GM21717 (cell line): Measurements from ENCODE around the gene NSD1.
A peak's percentile ranks its signal among the peaks of the same experiment; 100 is the strongest.

Source experiments
- ATAC-seq: cut with Tn5 transposase; IDR thresholded peaks from one replicate; pipeline ENCODE4 v1.9.1; 2021; ENCODE audit warnings: mild to moderate bottlenecking, moderate library complexity; ENCODE audit not compliant: unreplicated experiment

Gene NSD1

DNA sequence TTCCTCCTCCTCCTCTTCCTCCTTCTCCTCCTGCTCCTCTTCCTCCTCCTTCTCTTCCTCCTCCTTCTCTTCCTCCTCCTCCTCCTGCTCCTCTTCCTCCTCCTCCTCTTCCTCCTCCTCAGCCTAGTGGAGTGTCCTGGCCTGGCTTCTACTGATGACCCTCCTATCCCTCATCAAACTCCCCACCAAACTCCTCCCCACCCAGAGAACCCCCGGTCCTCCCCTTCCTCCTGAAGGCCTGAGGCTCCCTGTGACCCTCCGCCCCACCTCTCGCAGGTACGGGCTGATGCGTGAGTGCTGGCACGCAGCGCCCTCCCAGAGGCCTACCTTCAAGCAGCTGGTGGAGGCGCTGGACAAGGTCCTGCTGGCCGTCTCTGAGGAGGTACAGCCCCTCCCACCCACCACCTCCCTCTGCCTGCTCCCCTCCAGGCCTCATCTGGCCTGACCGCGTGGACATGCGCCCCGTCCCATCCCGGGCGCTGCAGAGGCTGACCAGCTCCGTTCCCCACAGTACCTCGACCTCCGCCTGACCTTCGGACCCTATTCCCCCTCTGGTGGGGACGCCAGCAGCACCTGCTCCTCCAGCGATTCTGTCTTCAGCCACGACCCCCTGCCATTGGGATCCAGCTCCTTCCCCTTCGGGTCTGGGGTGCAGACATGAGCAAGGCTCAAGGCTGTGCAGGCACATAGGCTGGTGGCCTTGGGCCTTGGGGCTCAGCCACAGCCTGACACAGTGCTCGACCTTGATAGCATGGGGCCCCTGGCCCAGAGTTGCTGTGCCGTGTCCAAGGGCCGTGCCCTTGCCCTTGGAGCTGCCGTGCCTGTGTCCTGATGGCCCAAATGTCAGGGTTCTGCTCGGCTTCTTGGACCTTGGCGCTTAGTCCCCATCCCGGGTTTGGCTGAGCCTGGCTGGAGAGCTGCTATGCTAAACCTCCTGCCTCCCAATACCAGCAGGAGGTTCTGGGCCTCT lies 36.3 kb upstream of the NSD1 start:
- ATAC-seq: no peak

DNA sequence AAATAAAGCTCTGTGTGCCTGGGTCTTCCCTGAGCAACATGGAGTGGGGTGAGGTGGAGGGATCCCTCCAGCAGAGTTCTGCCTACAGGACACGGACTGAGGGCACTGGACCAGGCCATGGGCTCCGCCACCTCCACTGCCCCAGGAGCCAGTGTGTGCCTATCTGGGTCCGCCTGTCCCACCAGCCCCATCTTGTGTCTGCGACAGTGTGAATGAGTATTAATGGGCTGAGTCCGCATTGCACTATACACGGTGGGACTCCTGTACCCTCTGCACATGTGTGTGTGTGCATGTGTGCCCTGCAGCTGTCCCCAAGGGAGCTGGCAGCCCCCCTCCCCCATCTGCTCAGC lies 35.5 kb upstream of the NSD1 start:
- ATAC-seq: no peak

DNA sequence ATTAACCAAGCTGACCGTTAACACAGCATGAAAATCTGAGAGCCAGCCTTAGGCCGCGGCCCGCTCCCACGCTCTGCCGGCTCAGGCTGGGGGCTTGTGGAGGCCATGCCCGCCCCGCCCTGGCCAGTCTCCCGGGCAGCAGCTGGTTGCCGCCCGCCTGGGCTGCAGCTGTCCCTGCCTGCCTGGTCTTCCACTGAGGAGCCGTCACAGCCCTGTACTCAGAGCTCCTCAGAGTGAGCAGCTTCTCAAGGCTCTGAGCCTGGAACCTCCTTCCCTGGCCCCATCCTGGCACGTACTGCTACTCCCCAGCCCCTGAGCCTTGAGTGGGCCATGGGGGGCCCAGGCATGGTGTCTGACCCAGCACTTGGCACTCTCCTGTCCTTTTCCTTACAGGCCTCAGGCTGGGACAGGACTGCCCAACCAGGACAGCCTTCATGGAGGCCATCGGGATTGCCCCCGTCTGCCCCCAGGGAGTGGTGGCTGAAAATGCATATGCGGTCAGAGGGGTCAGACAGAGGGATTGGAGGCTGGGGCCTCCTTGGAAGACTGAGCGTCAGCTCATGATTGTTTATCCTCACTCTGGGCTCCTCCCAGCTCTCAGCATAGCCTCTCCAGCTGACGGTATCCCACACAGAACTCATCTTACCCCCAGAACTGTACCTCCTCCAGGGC lies 35.0 kb upstream of the NSD1 start:
- no peak for ATAC-seq

DNA sequence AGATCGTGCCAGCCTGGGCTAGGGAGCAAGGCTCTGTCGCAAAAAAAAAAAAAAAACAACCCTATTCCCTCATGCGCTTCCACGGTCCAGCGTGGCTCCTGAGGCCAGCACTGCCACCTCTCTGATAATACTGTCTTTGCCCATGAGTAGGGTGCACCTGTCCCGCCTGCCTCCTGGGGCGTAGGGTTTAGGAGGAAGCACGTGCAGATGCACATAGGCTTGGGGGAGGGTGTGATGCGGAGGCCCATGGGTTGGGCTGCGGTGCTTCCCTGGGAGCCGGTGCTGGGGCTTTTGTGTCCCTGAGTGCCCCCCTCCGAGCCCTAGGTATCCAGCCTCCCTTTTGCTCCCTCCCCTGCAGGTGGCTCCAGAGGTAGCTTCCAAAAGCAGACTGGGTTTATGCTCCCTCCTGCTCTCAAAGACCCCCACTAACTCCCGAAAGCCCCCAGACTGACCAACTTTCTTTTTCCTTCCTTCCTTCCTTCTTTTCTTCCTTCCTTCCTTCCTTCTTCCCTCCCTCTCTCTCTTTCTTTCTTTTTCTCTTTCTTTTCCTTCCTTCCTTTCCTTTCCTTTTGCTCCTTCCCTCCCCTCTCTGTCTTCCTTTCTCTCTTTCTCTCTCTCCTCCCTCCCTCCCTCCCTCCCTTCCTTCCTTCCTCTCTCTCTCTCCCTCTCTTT lies 34.0 kb upstream of the NSD1 start:
- ATAC-seq: no peak

DNA sequence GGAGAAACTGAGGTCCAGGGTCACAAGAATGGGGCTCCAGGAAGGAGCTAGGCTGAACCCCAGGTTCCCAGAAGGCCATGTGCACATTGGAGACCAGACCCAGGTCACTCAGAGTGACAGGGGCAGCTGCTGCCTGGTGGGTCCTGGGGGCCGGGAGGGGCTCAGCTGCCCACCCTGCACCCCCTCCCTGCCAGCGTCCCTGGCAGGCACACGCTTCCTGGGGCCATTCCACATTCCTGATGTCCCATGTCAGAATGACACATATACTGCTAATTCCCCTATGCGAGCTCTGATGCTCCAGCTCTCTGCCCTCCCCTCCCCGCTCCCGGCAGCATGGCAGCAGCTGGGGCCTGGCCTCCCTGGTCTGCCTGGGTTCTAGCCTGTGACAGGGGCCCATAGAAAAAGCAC lies 32.9 kb upstream of the NSD1 start:
- no peak for ATAC-seq

DNA sequence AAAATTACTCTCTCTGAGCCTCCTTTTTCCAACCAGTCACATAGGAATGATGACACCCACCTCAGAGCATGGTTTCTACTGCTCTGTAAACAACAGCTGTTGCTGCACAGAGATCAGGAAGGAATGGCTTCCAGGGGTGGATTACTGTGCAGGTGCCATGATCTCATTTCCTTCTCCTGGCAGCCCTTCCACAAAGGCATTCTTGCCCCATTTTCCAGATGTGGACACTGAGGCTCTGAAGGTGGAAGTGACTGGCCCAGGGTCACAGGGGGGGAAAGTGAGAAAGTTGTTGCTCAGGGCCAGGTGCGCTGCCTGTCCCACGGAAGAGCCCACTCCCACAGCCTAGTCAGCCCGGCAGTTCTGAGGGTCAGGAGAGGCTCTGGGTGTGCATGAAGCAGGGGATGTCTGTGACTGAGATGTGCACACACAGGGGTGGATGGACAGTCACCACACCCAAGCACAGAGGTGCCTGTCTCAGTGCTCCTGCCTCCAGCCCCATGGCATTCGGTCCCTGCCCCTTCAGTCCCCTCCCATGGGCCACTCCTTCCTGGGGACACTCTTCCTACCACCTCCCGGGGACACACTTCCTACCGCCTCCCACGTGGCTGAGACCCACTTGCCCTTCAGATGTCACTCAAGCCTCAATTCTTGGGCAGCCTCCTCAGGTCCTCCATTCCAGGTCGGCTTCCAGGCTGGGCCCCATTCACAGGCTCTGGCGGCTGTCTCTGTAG lies 29.9 kb upstream of the NSD1 start:
- ATAC-seq: no peak

DNA sequence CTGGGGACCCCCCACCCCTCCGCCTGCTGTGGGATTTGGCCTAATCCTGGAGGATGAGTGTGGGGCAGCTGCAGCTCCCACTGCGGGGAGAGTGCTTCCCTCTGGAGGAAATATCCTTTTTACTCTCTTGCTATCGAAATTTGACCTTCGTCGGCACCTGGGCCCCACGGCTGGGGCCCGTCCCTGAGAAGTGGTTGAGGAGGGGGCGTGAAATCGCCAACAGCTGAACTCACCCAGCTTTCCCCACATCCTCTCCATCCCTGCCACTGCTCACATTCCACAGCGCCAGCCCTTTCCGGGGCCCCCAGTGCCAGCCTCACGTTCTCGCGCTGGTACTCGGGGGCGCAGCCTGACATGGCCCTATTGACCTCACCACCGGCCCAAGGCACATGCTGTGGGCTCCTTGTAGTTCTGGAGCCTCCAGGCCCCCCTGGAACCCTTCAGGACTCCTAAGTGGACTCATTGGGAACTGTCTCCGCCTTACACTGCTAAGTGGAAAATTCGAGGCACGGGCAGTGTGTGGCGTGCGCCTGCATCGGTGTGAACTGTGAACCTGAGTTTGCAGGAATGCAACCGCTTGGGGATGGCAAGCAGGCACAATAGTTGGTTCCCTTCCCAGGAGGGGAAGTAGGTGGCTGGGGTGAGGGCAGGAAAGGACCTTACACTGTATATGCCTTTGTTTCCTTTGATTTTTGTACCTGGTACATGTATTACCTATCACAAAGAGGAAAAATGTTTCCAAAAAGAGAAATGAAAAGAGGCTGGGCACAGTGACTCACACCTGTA lies 27.7 kb upstream of the NSD1 start:
- ATAC-seq: no peak

DNA sequence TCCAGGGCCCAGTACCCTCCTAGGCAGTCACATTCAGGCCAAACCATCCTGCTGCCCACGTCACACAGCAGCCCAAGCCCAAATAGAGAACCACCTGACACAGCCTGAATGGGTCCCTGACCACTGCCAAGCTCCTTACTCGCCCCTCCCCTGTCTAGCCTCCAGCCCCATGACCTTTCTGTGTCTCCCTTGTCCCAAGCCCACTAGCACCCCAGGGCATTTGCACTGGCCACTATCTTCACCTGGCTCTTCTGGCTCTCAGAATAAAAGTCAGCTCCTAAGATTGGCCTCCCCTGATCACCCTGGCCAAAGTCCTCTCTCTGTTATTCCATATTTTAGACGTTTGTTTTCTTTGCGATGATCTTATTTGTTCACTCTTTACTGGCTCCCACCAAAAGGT lies 26.4 kb upstream of the NSD1 start:
- ATAC-seq: no peak

DNA sequence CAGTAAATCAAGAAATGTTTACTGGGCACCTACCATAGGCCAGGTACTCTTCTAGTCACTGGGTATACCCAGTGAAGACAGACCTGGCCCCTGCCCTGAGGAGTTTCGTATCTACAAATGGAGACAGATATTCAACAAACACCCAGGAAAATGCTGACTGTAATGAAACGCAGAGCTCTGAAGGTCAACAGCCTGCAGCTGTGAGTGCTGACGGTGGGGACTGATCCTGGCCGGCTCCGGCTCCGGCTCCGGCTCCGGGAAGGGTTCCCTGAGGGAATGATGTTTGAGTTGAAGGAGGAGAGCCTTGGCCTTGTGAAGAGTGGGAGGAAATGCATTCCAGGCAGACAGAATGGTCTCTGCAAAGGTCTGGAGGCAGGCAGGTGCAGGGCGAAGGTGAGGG lies 23.8 kb upstream of the NSD1 start:
- no peak for ATAC-seq

DNA sequence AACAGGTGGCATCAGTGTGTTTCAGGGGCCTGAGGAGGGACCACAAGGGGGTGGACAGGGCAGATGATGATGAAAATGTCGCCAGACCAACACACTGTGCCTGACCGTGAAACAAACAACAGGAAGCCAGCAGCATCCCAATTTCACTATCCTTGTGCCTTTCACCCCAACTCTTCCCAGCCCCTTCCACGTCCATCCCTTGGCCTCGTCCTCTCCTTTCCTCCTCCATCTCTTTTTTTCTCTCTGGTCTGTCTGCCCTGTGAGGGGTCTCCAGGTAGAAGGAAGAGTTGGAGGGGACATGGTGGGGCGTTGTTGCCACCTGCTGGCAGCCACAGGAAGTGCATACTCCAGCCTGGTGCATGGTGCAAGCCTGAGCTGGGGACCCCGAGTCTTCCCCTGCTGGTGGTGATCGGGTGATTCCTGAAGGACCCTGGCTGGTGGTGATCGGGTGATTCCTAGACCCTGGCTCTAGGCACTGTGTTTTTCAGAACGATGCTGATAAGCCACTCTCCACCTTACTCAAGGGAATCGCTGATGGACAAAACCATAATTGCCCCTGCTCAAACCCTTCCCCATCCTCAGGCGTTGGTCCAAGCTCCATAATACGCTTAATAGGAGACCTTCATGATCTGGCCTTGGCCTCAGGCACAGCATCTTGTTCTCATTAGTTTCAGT lies 21.7 kb upstream of the NSD1 start:
- ATAC-seq: peak; percentile 48

DNA sequence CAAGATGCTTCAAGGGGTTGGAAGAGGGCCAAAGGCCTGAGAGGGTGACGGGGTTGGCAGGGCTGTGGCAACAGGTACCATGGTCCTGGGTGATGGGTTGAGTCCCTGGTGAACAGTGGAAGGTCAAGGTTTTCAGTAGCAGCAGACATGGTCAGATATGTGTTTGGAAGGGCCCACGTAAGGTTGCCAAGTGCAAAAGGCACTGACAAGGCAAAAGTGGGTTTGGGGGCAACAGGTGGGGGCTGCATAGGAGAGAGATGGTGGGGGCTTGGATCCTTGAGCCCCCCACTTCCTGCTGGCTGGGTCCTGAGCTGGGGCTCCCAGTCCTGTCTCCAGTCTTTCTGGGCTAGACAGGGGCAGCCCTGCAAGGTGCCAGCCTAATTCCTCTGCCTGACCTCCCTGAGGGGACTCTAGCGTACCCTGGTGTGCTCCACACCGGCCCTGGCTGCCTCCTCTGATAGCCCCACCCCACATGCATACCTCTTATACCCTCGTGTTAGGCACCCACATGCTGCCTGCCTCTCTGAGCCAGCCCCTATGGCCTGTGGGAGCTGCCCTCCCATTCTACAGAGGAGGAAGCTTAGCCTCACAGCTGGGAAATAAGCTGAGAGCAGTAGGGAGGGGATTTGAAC lies 20.9 kb upstream of the NSD1 start:
- ATAC-seq: no peak

DNA sequence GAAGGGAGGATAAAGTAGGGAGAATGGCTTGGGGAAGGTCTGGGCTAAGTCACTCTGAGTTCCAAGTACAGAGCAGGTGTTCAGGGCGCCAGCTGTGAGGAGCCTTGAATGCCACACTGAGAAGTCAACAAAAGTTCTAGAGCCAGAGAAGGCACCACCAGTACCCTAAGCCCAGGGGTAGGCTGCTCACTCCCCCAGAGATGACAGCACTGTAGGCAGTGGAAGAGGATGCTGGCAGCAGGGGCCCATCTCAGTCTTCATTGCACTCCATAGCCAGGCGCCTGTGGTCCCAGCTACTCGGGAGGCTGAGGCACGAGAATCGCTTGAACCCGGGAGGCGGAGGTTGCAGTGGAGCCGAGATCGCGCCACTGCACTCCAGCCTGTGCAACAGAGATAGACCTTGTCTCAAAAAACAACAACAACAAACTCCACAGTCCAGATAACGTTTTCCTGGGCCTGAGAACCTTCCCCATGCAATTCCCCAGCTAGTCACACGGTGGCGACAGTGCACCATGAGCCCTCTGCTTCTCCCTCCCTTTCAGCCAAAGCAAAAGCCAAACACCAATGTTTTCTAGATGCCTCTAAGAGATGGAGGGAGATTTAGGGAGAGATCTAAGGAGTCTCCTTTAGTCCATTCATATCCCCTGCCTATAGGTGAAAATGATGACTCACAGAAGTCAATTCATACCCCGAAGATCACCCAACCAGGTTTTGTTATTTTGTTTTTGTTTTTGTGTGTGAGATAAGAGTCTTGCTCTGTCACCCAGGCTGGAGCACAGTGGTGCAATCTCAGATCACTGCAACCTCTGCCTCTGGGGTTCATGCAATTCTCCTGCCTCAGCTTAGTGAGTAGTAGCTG lies 19.8 kb upstream of the NSD1 start:
- no peak for ATAC-seq

DNA sequence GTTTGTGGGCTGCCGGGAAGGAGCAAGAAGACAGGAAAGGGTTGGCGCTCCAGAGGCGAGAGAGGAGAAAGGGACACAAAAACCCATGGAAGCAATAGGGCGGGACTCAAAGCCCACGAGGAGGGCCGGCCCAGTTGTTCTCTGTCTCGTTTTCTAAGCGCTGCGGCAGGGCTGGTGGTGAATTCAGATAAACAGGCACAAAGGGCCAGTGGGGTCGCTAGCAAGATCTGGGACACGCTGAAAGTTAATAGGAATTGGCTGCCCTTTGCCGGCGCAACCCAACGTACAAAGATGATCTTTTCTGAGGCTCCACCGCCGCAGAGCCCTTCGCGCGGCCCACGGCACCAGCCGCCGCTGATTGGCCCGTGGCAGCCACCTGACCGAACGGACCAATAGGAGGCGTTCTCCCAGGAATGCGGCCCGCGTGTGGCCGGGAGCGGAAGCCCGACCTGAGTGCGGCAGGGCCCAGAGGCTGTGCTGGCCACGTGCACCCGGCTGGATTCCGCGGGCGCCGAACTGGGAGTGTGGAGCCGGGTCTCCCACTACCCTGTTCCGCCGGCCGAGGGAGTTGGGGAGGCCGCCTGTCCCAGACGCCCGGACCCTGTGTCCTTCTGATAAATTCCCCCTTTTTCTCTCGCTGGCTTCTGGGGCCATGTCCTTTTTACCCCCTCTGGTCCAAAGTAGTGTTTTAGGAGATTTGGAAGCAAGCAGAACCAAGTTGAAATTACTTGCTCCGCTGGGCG lies 16.8 kb upstream of the NSD1 start:
- ATAC-seq: no peak

DNA sequence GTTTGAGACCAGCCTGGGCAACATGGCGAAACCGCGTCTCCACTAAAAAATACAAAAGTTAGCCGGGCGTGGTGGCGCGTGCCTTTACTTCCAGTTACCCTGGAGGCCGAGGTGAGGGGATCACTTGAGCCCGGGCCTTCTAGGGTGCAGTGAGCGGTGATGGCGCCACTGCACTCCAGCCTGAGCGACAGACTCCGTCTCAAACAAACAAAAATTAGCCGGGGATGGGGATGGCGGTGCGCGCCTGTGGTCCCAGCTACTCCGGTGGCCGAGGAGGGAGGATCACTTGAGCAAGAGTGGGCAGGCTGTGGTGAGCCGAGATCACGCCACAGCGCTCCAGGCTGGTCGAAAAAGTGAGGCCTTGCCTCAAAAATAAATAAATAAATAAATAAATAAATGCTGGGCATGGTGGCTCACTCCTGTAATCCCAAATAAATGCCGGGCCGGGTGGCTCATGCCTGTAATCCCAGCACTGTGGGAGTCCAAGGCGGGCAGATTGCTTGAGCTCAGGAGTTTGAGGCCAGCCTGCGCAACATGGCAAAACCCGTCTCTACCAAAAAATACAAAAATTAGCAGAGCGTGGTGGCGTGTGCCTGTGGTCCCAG lies 16.0 kb upstream of the NSD1 start:
- no peak for ATAC-seq

DNA sequence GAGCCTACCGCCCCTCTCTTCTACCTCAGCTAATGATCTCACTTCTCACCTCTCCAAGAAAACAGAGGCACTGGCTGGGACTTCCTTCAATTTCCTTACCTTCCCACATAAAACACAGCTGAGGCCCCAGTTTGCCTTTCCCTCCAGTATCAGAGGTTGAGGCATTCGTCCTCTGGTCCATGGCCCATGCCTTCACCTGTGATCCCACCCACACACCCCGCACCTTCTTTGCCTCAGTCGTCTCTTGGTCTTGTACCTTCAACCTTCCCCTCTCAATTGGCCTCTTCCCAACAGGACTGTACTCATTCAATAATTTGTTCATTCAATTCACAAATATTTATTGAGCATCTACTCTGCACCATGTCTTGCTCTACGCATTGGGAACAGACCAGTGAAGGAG lies 11.0 kb upstream of the NSD1 start:
- ATAC-seq: no peak

DNA sequence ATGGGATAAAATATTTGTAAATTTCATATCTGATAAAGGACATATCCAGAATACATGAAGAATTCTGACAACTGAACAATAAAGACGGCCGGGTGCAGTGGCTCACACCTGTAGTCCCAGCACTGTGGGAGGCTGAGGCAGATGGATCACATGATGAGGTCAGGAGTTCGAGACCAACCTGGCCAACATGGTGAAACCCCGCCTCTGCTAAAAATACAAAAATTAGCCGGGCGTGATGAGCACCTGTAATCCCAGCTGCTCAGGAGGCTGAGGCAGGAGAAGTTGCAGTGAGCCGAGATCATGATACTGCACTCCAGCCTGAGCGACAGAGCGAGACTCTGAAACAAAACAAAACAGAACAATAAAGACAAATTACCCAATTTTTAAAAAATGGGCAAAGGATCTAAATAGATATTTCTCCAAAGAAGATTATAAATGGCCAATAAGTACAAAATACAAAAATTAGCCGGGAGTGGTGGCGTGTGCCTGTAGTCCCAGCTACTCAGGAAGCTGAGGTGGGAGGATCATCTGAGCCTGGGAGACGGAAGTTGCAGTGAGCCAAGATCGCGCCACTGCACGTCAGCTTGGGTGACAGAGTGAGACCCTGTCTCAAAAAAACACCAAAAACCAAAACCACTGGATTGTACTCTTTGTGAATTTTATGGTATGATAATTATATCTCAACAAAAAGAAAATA lies 9.6 kb upstream of the NSD1 start:
- peak; percentile 50 for ATAC-seq

DNA sequence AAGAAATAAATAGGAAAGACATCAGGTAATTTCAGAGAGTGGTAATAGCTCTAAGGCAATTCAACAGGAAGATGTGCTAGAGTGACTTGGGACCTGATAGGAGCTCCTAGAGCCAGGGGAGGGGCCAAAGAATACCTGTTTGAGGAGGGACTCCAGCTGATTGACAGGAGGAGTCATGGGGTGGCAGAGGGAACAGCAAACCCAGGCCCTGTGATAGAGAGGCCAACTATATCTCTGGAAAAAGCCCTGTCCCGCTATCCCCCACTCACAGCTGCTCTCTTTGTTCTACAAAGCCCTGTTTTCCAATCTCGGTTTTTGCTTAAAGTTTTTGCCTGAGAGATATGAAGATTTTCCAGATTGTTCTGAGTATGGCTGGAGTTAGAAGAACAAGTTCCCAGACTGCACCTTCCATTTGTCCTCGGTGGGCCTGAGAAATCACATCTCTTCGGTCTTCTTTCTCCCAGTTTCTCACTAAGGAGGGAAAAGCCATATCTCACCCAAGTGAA lies 9.0 kb upstream of the NSD1 start:
- ATAC-seq: peak; percentile 61
